Liver (tissue), 9 donors: ENCODE data around the gene NCOA4. TPM values are rescaled to one million over a fixed set of nuclear protein-coding genes. Genes with fewer than 3 reads are reported as not detected.
"Not testable (repeated sequence)": the region's sequence is repeated elsewhere in the genome, so short reads cannot be mapped to it uniquely, and the experiment has no call there.

Experiments used
- DNase-seq: peaks from one replicate; pipeline ENCODE4 v3.0.0-alpha.2; 2017; ENCODE audit warnings: low spot score
- H3K27ac ChIP-seq, 2 donors: one replicate each; pipeline ENCODE4 v1.7.0; 2013; ENCODE audit warnings: inconsistent platforms in 2 of 2, low read length in 2 of 2, control low read depth in 1 of 2, low read depth in 1 of 2, mild to moderate bottlenecking in 1 of 2
- H3K27me3 ChIP-seq, 4 donors: one replicate each; pipeline versions ENCODE4 v1.6.1 to v1.7.0; 2013; ENCODE audit warnings: low read length in 3 of 4, inconsistent platforms in 1 of 4, mild to moderate bottlenecking in 1 of 4, moderate library complexity in 1 of 4; ENCODE audit not compliant: control insufficient read depth in 4 of 4, insufficient read depth in 4 of 4
- H3K36me3 ChIP-seq, 4 donors: one replicate each; pipeline versions ENCODE4 v1.6.1 to v1.7.0; 2013; ENCODE audit warnings: low read length in 3 of 4, mild to moderate bottlenecking in 3 of 4, low read depth in 1 of 4, moderate library complexity in 1 of 4; ENCODE audit not compliant: control insufficient read depth in 4 of 4, insufficient read depth in 3 of 4
- H3K4me1 ChIP-seq, 4 donors: one replicate each; pipeline versions ENCODE4 v1.6.1 to v1.7.0; 2013; ENCODE audit warnings: low read length in 3 of 4, mild to moderate bottlenecking in 3 of 4, moderate library complexity in 1 of 4; ENCODE audit not compliant: control insufficient read depth in 4 of 4, insufficient read depth in 4 of 4
- H3K4me3 ChIP-seq, 3 donors: one replicate each; pipeline versions ENCODE4 v1.6.1 to v1.7.0; 2013; ENCODE audit warnings: low read length in 3 of 3, control low read depth in 1 of 3, low read depth in 1 of 3, mild to moderate bottlenecking in 1 of 3
- H3K9ac ChIP-seq, 2 donors: one replicate each; pipeline ENCODE4 v1.7.0; 2013; ENCODE audit warnings: low read length in 2 of 2, mild to moderate bottlenecking in 2 of 2, moderate library complexity in 2 of 2, control low read depth in 1 of 2, low read depth in 1 of 2
- H3K9me3 ChIP-seq, 4 donors: one replicate each; pipeline versions ENCODE4 v1.6.1 to v1.7.0; 2013; ENCODE audit warnings: low read length in 3 of 4; ENCODE audit not compliant: control insufficient read depth in 4 of 4
- ATF3 ChIP-seq: IDR thresholded peaks from 2 replicates; pipeline ENCODE4 v1.6.1; 2016; ENCODE audit warnings: antibody characterized with exemption
- FOXA2 ChIP-seq: IDR thresholded peaks from 2 replicates; pipeline ENCODE4 v1.6.1; 2016; ENCODE audit warnings: antibody characterized with exemption
- HNF4A ChIP-seq, 2 donors: conservative IDR thresholded peaks; 2 replicates each; pipeline ENCODE4 v1.6.1; 2016; ENCODE audit warnings: antibody characterized with exemption in 2 of 2, mild to moderate bottlenecking in 2 of 2
- HNF4G ChIP-seq: IDR thresholded peaks from 2 replicates; pipeline ENCODE4 v1.6.1; 2016; ENCODE audit warnings: antibody characterized with exemption
- JUND ChIP-seq, 2 donors: IDR thresholded peaks; 2 replicates each; pipeline ENCODE4 v1.6.1; 2016; ENCODE audit warnings: antibody characterized with exemption in 2 of 2
- MAX ChIP-seq: IDR thresholded peaks from 2 replicates; pipeline ENCODE4 v1.6.1; 2016; ENCODE audit warnings: antibody characterized with exemption
- NR2F2 ChIP-seq: IDR thresholded peaks from 2 replicates; pipeline ENCODE4 v1.6.1; 2016; ENCODE audit warnings: antibody characterized with exemption
- RAD21 ChIP-seq, 2 donors: IDR thresholded peaks; 2 replicates each; pipeline ENCODE4 v1.6.1; 2016; ENCODE audit warnings: antibody characterized with exemption in 2 of 2, mild to moderate bottlenecking in 2 of 2
- REST ChIP-seq: IDR thresholded peaks from 2 replicates; pipeline ENCODE4 v1.6.1; 2016; ENCODE audit warnings: antibody characterized with exemption, mild to moderate bottlenecking
- SP1 ChIP-seq: IDR thresholded peaks from 2 replicates; pipeline ENCODE4 v1.6.1; 2018; ENCODE audit warnings: antibody characterized with exemption, mild to moderate bottlenecking
- TAF1 ChIP-seq: conservative IDR thresholded peaks from 2 replicates; pipeline ENCODE4 v1.6.1; 2016; ENCODE audit warnings: antibody characterized with exemption, mild to moderate bottlenecking
- YY1 ChIP-seq: IDR thresholded peaks from 2 replicates; pipeline ENCODE4 v1.6.1; 2016; ENCODE audit warnings: antibody characterized with exemption, mild to moderate bottlenecking
- ZBTB33 ChIP-seq: IDR thresholded peaks from 2 replicates; pipeline ENCODE4 v1.6.1; 2016; ENCODE audit warnings: antibody characterized with exemption
- WGBS: extraction: QIAGEN DNeasy Blood & Tissue Kit; methylation state at CpG from one replicate; pipeline ENCODE4 v1.1.7; 2013; 5-methylcytosine and 5-hydroxymethylcytosine counted together
- polyA plus RNA-seq, 2 donors: library from polyadenylated mRNA; stranded (reverse) in 1 of 2; unstranded in 1 of 2; fragments of 200-250 nt in 1 of 2; fragments of >200 nt in 1 of 2; fragmentation: Nextera tagmentation in 1 of 2; extraction: Ambion mirVana in 1 of 2; gene quantifications; one replicate each; pipeline versions ENCODE4 v1.2.1 to v1.2.3, GENCODE V29; 2013 to 2015
- total RNA-seq, 2 donors: library from RNA; depleted of rRNA; stranded (reverse); fragments of >200 nt; gene quantifications; one replicate each; pipeline ENCODE4 v1.2.3, GENCODE V29; 2014
- donor health status: healthy.
- donor health status: healthy.
- donor health status: healthy.
- donor health status: healthy.
- donor health status: healthy.

The NCOA4 gene
- total and polyA plus RNA-seq, 4 donors: 71.9 to 746 (median 168) TPM

GRCh38 chr10:46060706-46061105 is 30.3 kb upstream of the NCOA4 start:
- no peak for DNase-seq
- Histone ChIP-seq H3K4me3 (no peak overlapping the region), H3K27me3 (no peaks in the 10 kb centered on the region), H3K9ac (no peak overlapping the region), H3K27ac (no peak overlapping the region), H3K4me1 (no peaks in the 10 kb centered on the region), H3K9me3 (no peaks in the 10 kb centered on the region), H3K36me3 (no peaks in the 10 kb centered on the region)
- no peak for TF ChIP-seq RAD21 (IDR thresholded peaks at IDR 0.05)
- no peak for TF ChIP-seq HNF4G
- TF ChIP-seq JUND (IDR thresholded peaks at IDR 0.05): no peak
- TF ChIP-seq YY1: no peak
- TF ChIP-seq SP1: no peak
- no peak for TF ChIP-seq MAX
- TF ChIP-seq HNF4A (conservative IDR thresholded peaks at IDR 0.05): no peak
- no peak for TF ChIP-seq NR2F2
- no peak for TF ChIP-seq TAF1
- WGBS: 89% methylated on average over 3 of the region's 3 CpGs

GRCh38 chr10:46057927-46058326 is 27.5 kb upstream of the NCOA4 start:
- H3K36me3 ChIP-seq, H3K27me3 ChIP-seq, H3K9ac ChIP-seq, DNase-seq, H3K9me3 ChIP-seq, H3K27ac ChIP-seq, H3K4me3 ChIP-seq, H3K4me1 ChIP-seq: not testable (repeated sequence)
- 96% methylated on average over 5 of the region's 5 CpGs for WGBS

GRCh38 chr10:46057038-46057437 is 26.6 kb upstream of the NCOA4 start:
- Histone ChIP-seq H3K4me1 (no peaks in the 10 kb centered on the region), H3K9ac (no peak overlapping the region), H3K9me3 (no peaks in the 10 kb centered on the region), H3K4me3 (no peak overlapping the region), H3K27me3 (no peaks in the 10 kb centered on the region), H3K27ac (no peak overlapping the region), H3K36me3 (no peaks in the 10 kb centered on the region)
- DNase-seq: no peak
- no peak for TF ChIP-seq JUND (IDR thresholded peaks at IDR 0.05)
- no peak for TF ChIP-seq MAX
- no peak for TF ChIP-seq ATF3
- no peak for TF ChIP-seq FOXA2
- no peak for TF ChIP-seq SP1
- no peak for TF ChIP-seq ZBTB33
- no peak for TF ChIP-seq HNF4A (conservative IDR thresholded peaks at IDR 0.05)
- no peak for TF ChIP-seq REST
